K562 (cell line): ENCODE measurements around the gene CTNNA3. TPM values are rescaled to one million over a fixed set of nuclear protein-coding genes. Genes with fewer than 3 reads are reported as not detected.

ENCODE experiments used
- ATAC-seq: fragments of 200-7000 bp; cut with Tn5 transposase; 3 replicates; pipeline ENCODE4 v1.9.1; 2020; ENCODE audit warnings: moderate library complexity
- BruUV-seq: library from RNA; stranded (reverse); fragments of 400-500 nt; replicated peaks from 2 replicates; lab custom pipeline; 2021; lab: Mats Ljungman, UMichigan
- CTCF ChIA-PET: fragments of 300-600 bp; formaldehyde crosslinking; extraction: SDS; loops from one replicate; lab custom pipeline; 2021; ENCODE audit warnings: low intra/inter-chr PET ratio; lab: Yijun Ruan, JAX
- POLR2A ChIA-PET: fragments of 300-600, 350-650 bp; sonication (Branson Sonifier 250); formaldehyde crosslinking; extraction: SDS; loops from one replicate; lab custom pipeline; 2021; ENCODE audit warnings: antibody characterized with exemption, inconsistent platforms; lab: Yijun Ruan, JAX
- DNase-seq, 4 experiments: peaks; one replicate each; pipeline versions ENCODE4 v3.0.0 to v3.0.0-alpha.2; 2011 to 2018; ENCODE audit warnings: low spot score in 3 of 4, mixed read lengths in 3 of 4; ENCODE audit errors: extremely low read depth in 1 of 4
- FAIRE-seq: peaks from 2 replicates; lab custom pipeline; 2011; peaks lifted over from hg19 to GRCh38; lab: Jason Lieb, UNC
- H2AFZ ChIP-seq: 2 replicates; pipeline ENCODE4 v1.6.0; 2011; ENCODE audit warnings: low read depth, low read length, control low read depth, inconsistent platforms
- H3K27ac ChIP-seq: fragments of 200-600 bp; 3 replicates; pipeline ENCODE4 v1.8.0; 2011; ENCODE audit warnings: low read depth, mild to moderate bottlenecking, control low read depth, inconsistent platforms, low read length, moderate library complexity, mixed read lengths; ENCODE audit errors: extremely low read depth
- H3K27me3 ChIP-seq, 2 experiments: fragments of 300-600 bp in 1 of 2; 2 replicates in 1 of 2; 3 replicates in 1 of 2; pipeline versions ENCODE4 v1.6.0 to v1.8.0; 2011; ENCODE audit warnings: inconsistent platforms in 2 of 2, low read length in 2 of 2, mild to moderate bottlenecking in 1 of 2, mixed read lengths in 1 of 2, moderate library complexity in 1 of 2; ENCODE audit not compliant: control insufficient read depth in 2 of 2, insufficient read depth in 2 of 2
- H3K36me3 ChIP-seq: fragments of 300-600 bp; 3 replicates; pipeline ENCODE4 v1.8.0; 2011; ENCODE audit warnings: mild to moderate bottlenecking, low read length, inconsistent platforms; ENCODE audit not compliant: control insufficient read depth, insufficient read depth
- H3K4me1 ChIP-seq, 2 experiments: fragments of 200-600 bp in 1 of 2; replicated peaks in 1 of 2; 2 replicates in 1 of 2; 3 replicates in 1 of 2; pipeline versions ENCODE4 v1.5.1 to v1.8.0; 2011; ENCODE audit warnings: inconsistent platforms in 2 of 2, low read length in 2 of 2, mild to moderate bottlenecking in 1 of 2, mixed read lengths in 1 of 2, moderate library complexity in 1 of 2; ENCODE audit not compliant: control insufficient read depth in 2 of 2, insufficient read depth in 2 of 2
- H3K4me2 ChIP-seq: 2 replicates; pipeline ENCODE4 v1.6.1; 2011; ENCODE audit warnings: low read length, control low read depth, inconsistent platforms, mixed read lengths; ENCODE audit not compliant: insufficient read depth
- H3K4me3 ChIP-seq: fragments of 200-600 bp; sonication (generic), shearing (Covaris generic); 2 replicates; pipeline ENCODE4 v1.5.1; 2016; ENCODE audit warnings: control low read depth, inconsistent platforms
- H3K79me2 ChIP-seq: fragments of 200-600 bp; 3 replicates; pipeline ENCODE4 v1.8.0; 2011; ENCODE audit warnings: low read length, inconsistent platforms; ENCODE audit not compliant: control insufficient read depth, insufficient read depth
- H3K9ac ChIP-seq, 2 experiments: 2 replicates each; pipeline versions ENCODE4 v1.6.0 to v1.6.1; 2011; ENCODE audit warnings: low read depth in 2 of 2, low read length in 2 of 2, control low read depth in 1 of 2, inconsistent platforms in 1 of 2, mild to moderate bottlenecking in 1 of 2, mixed read lengths in 1 of 2; ENCODE audit not compliant: insufficient read depth in 1 of 2
- H3K9me1 ChIP-seq: one replicate; pipeline ENCODE4 v1.6.0; 2011; ENCODE audit warnings: inconsistent platforms, mild to moderate bottlenecking, low read length, moderate library complexity; ENCODE audit not compliant: control insufficient read depth, insufficient read depth
- H3K9me3 ChIP-seq: replicated peaks from 2 replicates; pipeline ENCODE4 v1.5.1; 2011; ENCODE audit warnings: low read depth, low read length, inconsistent platforms; ENCODE audit not compliant: control insufficient read depth, insufficient read depth
- H4K20me1 ChIP-seq: replicated peaks from 2 replicates; pipeline ENCODE4 v1.6.1; 2011; ENCODE audit warnings: low read length, inconsistent platforms, mixed read lengths; ENCODE audit not compliant: control insufficient read depth, insufficient read depth
- CC2D1A ChIP-seq: fragments of 450-650 bp; IDR thresholded peaks from 2 replicates; pipeline ENCODE4 v1.6.1; 2017; ENCODE audit warnings: mild to moderate bottlenecking
- CCAR2 ChIP-seq: fragments of 200-400 bp; formaldehyde crosslinking; IDR thresholded peaks from 2 replicates; pipeline ENCODE4 v1.6.1; 2017; ENCODE audit warnings: mild to moderate bottlenecking, low read depth, low read length
- EP400 ChIP-seq: fragments of 450-650 bp; IDR thresholded peaks from 2 replicates; pipeline ENCODE4 v1.6.1; 2017; ENCODE audit warnings: antibody characterized with exemption, mild to moderate bottlenecking, moderate library complexity
- GABPB1 ChIP-seq: sonication (generic); formaldehyde crosslinking; IDR thresholded peaks from 2 replicates; pipeline ENCODE4 v1.8.0; 2022; ENCODE audit warnings: mild to moderate bottlenecking, missing genetic modification reagents
- GATAD2B ChIP-seq: fragments of 450-650 bp; IDR thresholded peaks from 2 replicates; pipeline ENCODE4 v1.6.1; 2017; ENCODE audit warnings: mild to moderate bottlenecking, borderline replicate concordance
- NBN ChIP-seq: fragments of 450-650 bp; IDR thresholded peaks from 2 replicates; pipeline ENCODE4 v1.6.1; 2016; ENCODE audit warnings: low read depth, mild to moderate bottlenecking
- SRF ChIP-seq, 2 experiments: fragments of 250-450, 450-650 bp in 1 of 2; sonication (Bioruptor Pico) in 1 of 2; sonication (generic) in 1 of 2; formaldehyde crosslinking; IDR thresholded peaks; 2 replicates each; pipeline versions ENCODE4 v1.5.0 to v1.5.1; 2020 to 2022; ENCODE audit warnings: mild to moderate bottlenecking in 1 of 2, missing genetic modification reagents in 1 of 2
- ZNF143 ChIP-seq: sonication (generic); formaldehyde crosslinking; IDR thresholded peaks from 2 replicates; pipeline ENCODE4 v1.9.0; 2022; ENCODE audit warnings: mild to moderate bottlenecking, missing genetic modification reagents
- WGBS: fragments of 100-300 bp; shearing (Covaris generic); methylation state at CpG from one replicate; pipeline ENCODE4 v1.1.6; 2016; ENCODE audit warnings: low coverage, mixed read lengths; ENCODE audit not compliant: insufficient coverage; ENCODE audit errors: missing lambda C conversion rate; 5-methylcytosine and 5-hydroxymethylcytosine counted together
- in situ Hi-C: fragments of 300-500 bp; cut with MboI; formaldehyde crosslinking; loops from 4 replicates; pipeline ENCODE4 v1.15.0; 2018; ENCODE audit warnings: inconsistent platforms, mixed read lengths
- intact Hi-C: fragments of 100-400 bp; cut with micrococcal nuclease; formaldehyde crosslinking; loops from 2 replicates; pipeline ENCODE4 v1.14.2; 2022
- polyA plus RNA-seq, 8 experiments: library from polyadenylated mRNA; depleted of rRNA in 4 of 8; stranded (reverse) in 5 of 8; unstranded in 3 of 8; fragments of >200 nt; fragmentation: Nextera tagmentation in 2 of 8; fragmentation: Illumina TruSeq in 1 of 8; extraction: Ambion mirVana in 2 of 8; extraction: Trizol in 1 of 8; gene quantifications; 2 replicates each; pipeline versions ENCODE4 v1.2.1 to v1.2.3, GENCODE V29; 2011 to 2014; ENCODE audit warnings: inconsistent platforms in 1 of 8, missing spikeins in 1 of 8
- total RNA-seq, 7 experiments: library from RNA; depleted of rRNA in 6 of 7; stranded (reverse); fragments of >200 nt in 6 of 7; fragmentation: Illumina TruSeq in 2 of 7; extraction: Trizol in 2 of 7; gene quantifications; 2 replicates each; pipeline versions ENCODE4 v1.2.1 to v1.2.3, GENCODE V29; 2011 to 2021; ENCODE audit warnings: low replicate concordance in 1 of 7
- TF ChIP-seq, protein P1 (sequence below): fragments of 450-650 bp; IDR thresholded peaks from 2 replicates; pipeline ENCODE4 v1.6.1; 2017; ENCODE audit warnings: antibody characterized with exemption, mild to moderate bottlenecking

CTNNA3 gene
- total and polyA plus RNA-seq, 9 of the 15 experiments (the other 6 are each of a cell fraction or from before 2014, with no cell fraction given): 0.04 TPM; not detected in 8

DNA sequence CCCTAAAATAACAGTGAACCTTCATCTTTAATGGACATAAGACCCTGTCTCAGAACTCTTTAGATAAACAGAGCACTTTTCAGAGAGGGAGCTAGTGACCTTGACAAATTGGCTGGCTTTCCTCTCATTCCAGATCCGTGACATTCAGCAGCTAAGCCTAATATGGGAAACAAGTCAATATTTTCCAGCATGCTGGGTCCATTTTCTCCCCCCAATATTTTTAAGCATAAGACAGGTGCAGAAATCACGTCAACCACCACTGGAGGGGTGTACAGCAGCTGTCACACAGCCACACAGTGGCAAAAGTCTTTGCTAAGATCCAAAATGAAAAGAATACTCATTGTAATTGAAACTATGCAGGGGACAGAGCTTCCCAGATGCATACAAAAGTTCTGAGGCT, 744.1 kb downstream of the CTNNA3 start:
- intact Hi-C loops: no loop called here
- CTCF ChIA-PET: no interaction called here
- no TSS peak for BruUV-seq

DNA sequence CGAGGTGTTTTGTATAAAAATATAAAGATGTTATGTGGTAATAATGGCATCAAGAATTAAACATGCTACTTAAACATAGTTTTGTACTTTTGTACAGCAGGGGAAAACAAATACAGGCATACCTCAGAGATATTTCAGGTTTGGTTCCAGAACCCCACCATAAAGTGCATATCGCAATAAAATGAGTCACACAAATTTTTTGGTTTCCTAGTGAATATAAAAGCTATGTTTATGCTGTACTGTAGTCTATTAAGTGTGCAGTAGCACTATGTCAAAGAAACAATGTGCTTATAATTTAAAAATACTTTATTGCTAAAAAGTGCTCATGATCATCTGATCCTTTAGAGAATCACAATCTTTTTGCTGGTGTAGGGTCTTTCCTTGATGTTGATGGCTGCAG, 752.4 kb downstream of the CTNNA3 start:
- Histone ChIP-seq H3K36me3 (no peaks in the 10 kb centered on the region), H3K79me2 (no peaks in the 10 kb centered on the region), H4K20me1 (no peaks in the 10 kb centered on the region), H3K4me2 (no peak overlapping the region), H3K9ac (no peak overlapping the region), H2AFZ (no peak overlapping the region), H3K9me1 (no peaks in the 10 kb centered on the region), H3K27me3 (no peaks in the 10 kb centered on the region), H3K4me3 (no peak overlapping the region), H3K27ac (no peak overlapping the region), H3K9me3 (no peaks in the 10 kb centered on the region), H3K4me1 (no peaks in the 10 kb centered on the region)
- TF ChIP-seq GATAD2B (no peak), ZNF143 (CRISPR knock-in tag) (no peak), NBN (no peak), GABPB1 (CRISPR knock-in tag) (no peak), CCAR2 (no peak)
- TF ChIP-seq, protein P1, sequence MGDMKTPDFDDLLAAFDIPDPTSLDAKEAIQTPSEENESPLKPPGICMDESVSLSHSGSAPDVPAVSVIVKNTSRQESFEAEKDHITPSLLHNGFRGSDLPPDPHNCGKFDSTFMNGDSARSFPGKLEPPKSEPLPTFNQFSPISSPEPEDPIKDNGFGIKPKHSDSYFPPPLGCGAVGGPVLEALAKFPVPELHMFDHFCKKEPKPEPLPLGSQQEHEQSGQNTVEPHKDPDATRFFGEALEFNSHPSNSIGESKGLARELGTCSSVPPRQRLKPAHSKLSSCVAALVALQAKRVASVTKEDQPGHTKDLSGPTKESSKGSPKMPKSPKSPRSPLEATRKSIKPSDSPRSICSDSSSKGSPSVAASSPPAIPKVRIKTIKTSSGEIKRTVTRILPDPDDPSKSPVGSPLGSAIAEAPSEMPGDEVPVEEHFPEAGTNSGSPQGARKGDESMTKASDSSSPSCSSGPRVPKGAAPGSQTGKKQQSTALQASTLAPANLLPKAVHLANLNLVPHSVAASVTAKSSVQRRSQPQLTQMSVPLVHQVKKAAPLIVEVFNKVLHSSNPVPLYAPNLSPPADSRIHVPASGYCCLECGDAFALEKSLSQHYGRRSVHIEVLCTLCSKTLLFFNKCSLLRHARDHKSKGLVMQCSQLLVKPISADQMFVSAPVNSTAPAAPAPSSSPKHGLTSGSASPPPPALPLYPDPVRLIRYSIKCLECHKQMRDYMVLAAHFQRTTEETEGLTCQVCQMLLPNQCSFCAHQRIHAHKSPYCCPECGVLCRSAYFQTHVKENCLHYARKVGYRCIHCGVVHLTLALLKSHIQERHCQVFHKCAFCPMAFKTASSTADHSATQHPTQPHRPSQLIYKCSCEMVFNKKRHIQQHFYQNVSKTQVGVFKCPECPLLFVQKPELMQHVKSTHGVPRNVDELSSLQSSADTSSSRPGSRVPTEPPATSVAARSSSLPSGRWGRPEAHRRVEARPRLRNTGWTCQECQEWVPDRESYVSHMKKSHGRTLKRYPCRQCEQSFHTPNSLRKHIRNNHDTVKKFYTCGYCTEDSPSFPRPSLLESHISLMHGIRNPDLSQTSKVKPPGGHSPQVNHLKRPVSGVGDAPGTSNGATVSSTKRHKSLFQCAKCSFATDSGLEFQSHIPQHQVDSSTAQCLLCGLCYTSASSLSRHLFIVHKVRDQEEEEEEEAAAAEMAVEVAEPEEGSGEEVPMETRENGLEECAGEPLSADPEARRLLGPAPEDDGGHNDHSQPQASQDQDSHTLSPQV: no peak
- ATAC-seq: no peak
- ChIA-PET CTCF (no interaction called here), POLR2A (no interaction called here)
- DNase-seq: no peak
- no peak for FAIRE-seq
- no TSS peak for BruUV-seq
- in situ Hi-C loops (no loop called here), intact Hi-C loops (no loop called here)
- 0% methylated on average over 2 of the region's 2 CpGs for WGBS

More for the DNA sequence above, 744.1 kb downstream of the CTNNA3 start:
- in situ Hi-C loops: no loop called here
- 0% methylated on average over 2 of the region's 2 CpGs for WGBS
- Histone ChIP-seq H2AFZ (no peak overlapping the region), H3K4me2 (no peak overlapping the region), H3K9me3 (no peaks in the 10 kb centered on the region; the same call in 1 of the 2 replicates), H3K27me3 (no peaks in the 10 kb centered on the region), H3K79me2 (no peaks in the 10 kb centered on the region), H3K9ac (no peak overlapping the region), H3K36me3 (no peaks in the 10 kb centered on the region), H3K4me1 (no peaks in the 10 kb centered on the region), H3K27ac (no peak overlapping the region), H4K20me1 (no peaks in the 10 kb centered on the region), H3K4me3 (no peak overlapping the region), H3K9me1 (no peaks in the 10 kb centered on the region)
- POLR2A ChIA-PET: no interaction called here
- no peak for FAIRE-seq
- no peak for TF ChIP-seq CC2D1A
- no peak for TF ChIP-seq SRF (CRISPR knock-in tag; IDR thresholded peaks at IDR 0.05)
- no peak for TF ChIP-seq EP400
- DNase-seq: no peak
- no peak for ATAC-seq
